Measurements from ENCODE around the gene GOLGA8F.
"Not testable (repeated sequence)": the region's sequence is repeated elsewhere in the genome, so short reads cannot be mapped to it uniquely, and the experiment has no call there.

- TF ChIP-seq CTCF, POLR2AphosphoS5, POLR2A, EP300 (IDR thresholded peaks at IDR 0.05): not testable (repeated sequence)
Measured at GRCh38 chr15:28365502-28365901, 13.0 kb upstream of the GOLGA8F start.

Data from sigmoid colon (tissue), 4 donors.